Measurements from ENCODE around the gene TMEM263. TPM values are rescaled to one million over a fixed set of nuclear protein-coding genes. Genes with fewer than 3 reads are reported as not detected.
A peak's percentile ranks its signal among the peaks of the same experiment; 100 is the strongest.

Gene TMEM263
- polyA plus RNA-seq, 1 donor from 2014 or later, result 27.1 TPM

DNA sequence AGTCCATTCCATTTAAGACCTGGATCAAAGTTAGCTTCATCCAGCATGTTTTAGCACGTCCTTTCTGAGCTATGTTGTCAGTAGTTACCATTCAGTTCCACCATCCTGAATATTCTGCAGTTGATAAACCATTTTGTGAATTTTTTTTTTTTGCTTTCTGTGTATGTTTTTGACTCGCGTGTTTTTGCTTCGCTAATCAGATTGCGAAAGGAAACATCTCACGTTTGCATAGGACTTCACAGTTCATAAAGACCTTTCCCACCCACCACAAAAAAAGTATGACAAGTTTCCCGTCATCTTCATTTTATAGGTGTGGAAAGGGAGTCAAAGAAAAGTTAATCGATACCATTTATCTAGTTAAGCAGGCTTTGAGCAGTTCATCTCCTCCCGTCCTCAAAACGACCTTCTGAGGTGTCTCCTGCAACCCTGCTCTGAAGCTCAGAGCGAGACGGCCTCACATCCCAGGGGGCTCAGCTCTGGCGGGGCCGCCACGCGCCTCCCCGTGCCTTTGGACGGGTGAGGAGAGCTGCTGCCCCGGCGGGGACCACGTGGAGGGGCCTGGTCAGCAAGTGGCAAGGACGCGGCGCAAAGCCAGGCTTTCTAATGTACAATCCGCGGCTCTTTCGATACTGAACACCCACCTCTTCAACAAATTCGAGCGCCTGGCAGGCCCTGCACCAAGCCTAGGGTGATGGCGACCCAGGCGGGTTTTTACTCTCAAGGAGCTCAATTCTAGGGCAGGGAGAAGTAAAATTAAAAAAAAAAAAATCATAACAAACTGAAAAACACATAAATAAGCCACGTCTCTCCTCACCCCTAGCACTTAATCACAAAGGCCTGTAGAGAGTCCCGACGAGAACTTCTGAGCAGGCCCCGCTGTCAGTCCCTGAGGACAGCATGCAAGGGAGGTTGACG, 988 bp upstream of the TMEM263 start (continued):
- TF ChIP-seq RAD21 (conservative IDR thresholded peaks at IDR 0.05) (no peak), TAF1 (IDR thresholded peaks at IDR 0.05; ENCODE audit: low read depth) (no peak), SMC3 (conservative IDR thresholded peaks at IDR 0.05; ENCODE audit: poor library complexity) (no peak)

DNA sequence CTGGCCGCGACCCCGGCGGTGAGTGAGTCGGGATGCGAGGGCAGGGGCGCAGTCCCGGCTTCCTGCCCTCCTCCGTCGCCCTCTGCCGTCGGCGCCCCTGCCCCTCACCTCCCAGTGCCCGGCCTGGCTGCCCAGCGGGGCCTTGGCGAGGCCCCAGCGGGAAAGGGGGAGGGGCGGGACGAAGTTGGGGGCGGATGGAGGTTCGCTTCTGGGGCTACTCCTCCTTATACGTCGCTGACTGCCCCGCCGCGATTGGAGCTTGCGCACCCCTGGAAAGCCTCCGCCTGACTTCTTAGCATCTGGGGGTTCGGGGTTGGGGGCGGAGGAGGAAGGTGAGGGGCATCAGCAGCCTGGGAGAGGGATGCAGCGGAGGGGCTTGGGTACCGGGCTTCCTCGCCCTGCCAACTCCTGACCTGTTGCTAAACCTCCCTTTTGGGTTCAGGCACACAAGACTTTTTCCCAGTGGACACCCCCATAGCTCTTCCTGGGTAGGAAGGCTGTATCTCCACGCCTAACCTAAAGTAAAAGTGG, 406 bp downstream of the TMEM263 start:
- TF ChIP-seq MXI1 (conservative IDR thresholded peaks at IDR 0.05; ENCODE audit: poor library complexity, severe bottlenecking) (peak; percentile 5), EP300 (conservative IDR thresholded peaks at IDR 0.05; ENCODE audit: poor library complexity, severe bottlenecking) (no peak)
- no peaks in the 10 kb centered on the region for H3K27me3 ChIP-seq (ENCODE audit: insufficient read depth, low read depth, low read length)
- no peaks in the 10 kb centered on the region for H4K20me1 ChIP-seq (ENCODE audit: insufficient read depth)
- H3K4me3 ChIP-seq (ENCODE audit: low read length), result peak overlapping the region; percentile 90
- peak overlapping the region; percentile 79 for H3K4me2 ChIP-seq (ENCODE audit: low read length)
- peak overlapping the region; percentile 69 for H3K27ac ChIP-seq (ENCODE audit: low read length)
- H3K9me2 ChIP-seq (ENCODE audit: insufficient read depth, low read length), result no peaks in the 10 kb centered on the region
- H3K9ac ChIP-seq (ENCODE audit: low read length), result peak overlapping the region; percentile 77
- peaks cover 25% of the 10 kb centered on the region for H3K79me2 ChIP-seq (replicated peaks; ENCODE audit: insufficient read depth, low read length)
- H2AFZ ChIP-seq (ENCODE audit: low read depth, low read length), result peak overlapping the region; percentile 10
- no peaks in the 10 kb centered on the region for H3F3A ChIP-seq (ENCODE audit: insufficient read depth, low read length, poor library complexity, severe bottlenecking)
- H3K36me3 ChIP-seq (ENCODE audit: insufficient read depth, low read length), result no peaks in the 10 kb centered on the region
- H3K9me3 ChIP-seq (ENCODE audit: low read length), result no peaks in the 10 kb centered on the region

- Histone ChIP-seq H3K4me2 (ENCODE audit: low read length) (peak overlapping the region; percentile 79), H3K9me3 (ENCODE audit: low read length) (no peaks in the 10 kb centered on the region), H4K20me1 (ENCODE audit: insufficient read depth) (no peaks in the 10 kb centered on the region), H2AFZ (ENCODE audit: low read depth, low read length) (no peak overlapping the region), H3K27me3 (ENCODE audit: insufficient read depth, low read depth, low read length) (no peaks in the 10 kb centered on the region), H3K79me2 (replicated peaks; ENCODE audit: insufficient read depth, low read length) (peaks cover 25% of the 10 kb centered on the region), H3K36me3 (ENCODE audit: insufficient read depth, low read length) (no peaks in the 10 kb centered on the region), H3K27ac (ENCODE audit: low read length) (no peak overlapping the region), H3K9me2 (ENCODE audit: insufficient read depth, low read length) (no peaks in the 10 kb centered on the region), H3K4me3 (ENCODE audit: low read length) (peak overlapping the region; percentile 90), H3K9ac (ENCODE audit: low read length) (peak overlapping the region; percentile 77), H3F3A (ENCODE audit: insufficient read depth, low read length, poor library complexity, severe bottlenecking) (no peaks in the 10 kb centered on the region)
- TF ChIP-seq EZH2 (IDR thresholded peaks at IDR 0.05; ENCODE audit: borderline replicate concordance, insufficient read depth, low read length, poor library complexity, severe bottlenecking), result no peak
- no peak for TF ChIP-seq EP300 (conservative IDR thresholded peaks at IDR 0.05; ENCODE audit: poor library complexity, severe bottlenecking)
- TF ChIP-seq TAF1 (IDR thresholded peaks at IDR 0.05; ENCODE audit: low read depth), result no peak
- no peak for TF ChIP-seq MXI1 (conservative IDR thresholded peaks at IDR 0.05; ENCODE audit: poor library complexity, severe bottlenecking)
These were observed 1.9 kb downstream of the TMEM263 start for GRCh38 chr12:106957583-106957982.

GRCh38 chr12:106960443-106960842, 4.7 kb downstream of the TMEM263 start:
- no peak overlapping the region for H3K4me3 ChIP-seq (ENCODE audit: low read length)
- no peak overlapping the region for H2AFZ ChIP-seq (ENCODE audit: low read depth, low read length)
- no peaks in the 10 kb centered on the region for H4K20me1 ChIP-seq (ENCODE audit: insufficient read depth)
- H3K9me2 ChIP-seq (ENCODE audit: insufficient read depth, low read length), result no peaks in the 10 kb centered on the region
- no peaks in the 10 kb centered on the region for H3K9me3 ChIP-seq (ENCODE audit: low read length)
- H3K4me2 ChIP-seq (ENCODE audit: low read length), result no peak overlapping the region
- no peaks in the 10 kb centered on the region for H3K36me3 ChIP-seq (ENCODE audit: insufficient read depth, low read length)
- H3F3A ChIP-seq (ENCODE audit: insufficient read depth, low read length, poor library complexity, severe bottlenecking), result no peaks in the 10 kb centered on the region
- TF ChIP-seq REST (IDR thresholded peaks at IDR 0.05; ENCODE audit: borderline replicate concordance) (no peak), EP300 (conservative IDR thresholded peaks at IDR 0.05; ENCODE audit: poor library complexity, severe bottlenecking) (no peak), MXI1 (conservative IDR thresholded peaks at IDR 0.05; ENCODE audit: poor library complexity, severe bottlenecking) (no peak), EZH2 (IDR thresholded peaks at IDR 0.05; ENCODE audit: borderline replicate concordance, insufficient read depth, low read length, poor library complexity, severe bottlenecking) (no peak), SMC3 (conservative IDR thresholded peaks at IDR 0.05; ENCODE audit: poor library complexity) (no peak), TAF1 (IDR thresholded peaks at IDR 0.05; ENCODE audit: low read depth) (no peak), RAD21 (conservative IDR thresholded peaks at IDR 0.05) (no peak), POLR2AphosphoS5 (IDR thresholded peaks at IDR 0.05) (no peak)
- TF ChIP-seq, protein P1, sequence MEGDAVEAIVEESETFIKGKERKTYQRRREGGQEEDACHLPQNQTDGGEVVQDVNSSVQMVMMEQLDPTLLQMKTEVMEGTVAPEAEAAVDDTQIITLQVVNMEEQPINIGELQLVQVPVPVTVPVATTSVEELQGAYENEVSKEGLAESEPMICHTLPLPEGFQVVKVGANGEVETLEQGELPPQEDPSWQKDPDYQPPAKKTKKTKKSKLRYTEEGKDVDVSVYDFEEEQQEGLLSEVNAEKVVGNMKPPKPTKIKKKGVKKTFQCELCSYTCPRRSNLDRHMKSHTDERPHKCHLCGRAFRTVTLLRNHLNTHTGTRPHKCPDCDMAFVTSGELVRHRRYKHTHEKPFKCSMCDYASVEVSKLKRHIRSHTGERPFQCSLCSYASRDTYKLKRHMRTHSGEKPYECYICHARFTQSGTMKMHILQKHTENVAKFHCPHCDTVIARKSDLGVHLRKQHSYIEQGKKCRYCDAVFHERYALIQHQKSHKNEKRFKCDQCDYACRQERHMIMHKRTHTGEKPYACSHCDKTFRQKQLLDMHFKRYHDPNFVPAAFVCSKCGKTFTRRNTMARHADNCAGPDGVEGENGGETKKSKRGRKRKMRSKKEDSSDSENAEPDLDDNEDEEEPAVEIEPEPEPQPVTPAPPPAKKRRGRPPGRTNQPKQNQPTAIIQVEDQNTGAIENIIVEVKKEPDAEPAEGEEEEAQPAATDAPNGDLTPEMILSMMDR (IDR thresholded peaks at IDR 0.05; ENCODE audit: poor library complexity, severe bottlenecking), result no peak
- peaks cover 25% of the 10 kb centered on the region for H3K79me2 ChIP-seq (replicated peaks; ENCODE audit: insufficient read depth, low read length)
- H3K27me3 ChIP-seq (ENCODE audit: insufficient read depth, low read depth, low read length), result no peaks in the 10 kb centered on the region
- H3K9ac ChIP-seq (ENCODE audit: low read length), result no peak overlapping the region
- H3K27ac ChIP-seq (ENCODE audit: low read length), result no peak overlapping the region
